ENCODE measurements around the gene MCM3.

MCM3 gene

DNA sequence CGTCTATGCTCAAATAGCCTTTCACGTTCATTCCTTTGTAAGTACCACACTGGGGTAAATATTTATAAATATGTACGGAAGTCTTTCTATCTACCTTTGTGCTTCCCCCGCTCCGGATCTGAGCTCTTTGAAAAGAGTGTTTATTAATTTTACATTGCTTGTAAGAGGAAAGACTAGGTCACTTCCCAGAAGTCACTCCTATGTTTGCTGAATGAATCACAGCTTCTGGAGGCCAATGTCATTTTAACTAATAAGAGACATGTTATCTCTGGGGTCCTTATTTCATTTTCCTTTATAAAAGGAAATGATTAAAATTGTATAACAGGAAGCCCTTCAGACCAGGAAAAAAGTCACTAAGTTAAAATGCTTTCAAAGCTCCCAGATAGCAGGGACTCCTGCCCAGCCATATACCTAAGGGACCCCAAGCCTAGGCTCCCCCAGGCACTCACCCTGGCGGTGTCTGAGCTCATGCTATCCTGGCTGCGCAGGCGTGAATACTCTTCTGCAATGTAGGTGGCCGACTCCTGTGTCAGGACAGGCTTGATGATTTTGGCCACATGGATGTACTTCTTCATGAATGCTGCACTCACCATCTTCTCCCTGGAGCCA is 12.6 kb downstream of the MCM3 start:
- no peak overlapping the region for H3K4me2 ChIP-seq
- no peak overlapping the region for H3K27ac ChIP-seq
- no peak overlapping the region for H3K9ac ChIP-seq
- H3K4me1 ChIP-seq (ENCODE audit: low read depth, poor library complexity, severe bottlenecking) = no peaks in the 10 kb centered on the region
- no peak overlapping the region for H3K4me3 ChIP-seq (IDR thresholded peaks at IDR 0.05; ENCODE audit: insufficient read depth, low read depth, low read length)
- no peak overlapping the region for H2AFZ ChIP-seq (ENCODE audit: low read depth)
- TF ChIP-seq, protein P1, sequence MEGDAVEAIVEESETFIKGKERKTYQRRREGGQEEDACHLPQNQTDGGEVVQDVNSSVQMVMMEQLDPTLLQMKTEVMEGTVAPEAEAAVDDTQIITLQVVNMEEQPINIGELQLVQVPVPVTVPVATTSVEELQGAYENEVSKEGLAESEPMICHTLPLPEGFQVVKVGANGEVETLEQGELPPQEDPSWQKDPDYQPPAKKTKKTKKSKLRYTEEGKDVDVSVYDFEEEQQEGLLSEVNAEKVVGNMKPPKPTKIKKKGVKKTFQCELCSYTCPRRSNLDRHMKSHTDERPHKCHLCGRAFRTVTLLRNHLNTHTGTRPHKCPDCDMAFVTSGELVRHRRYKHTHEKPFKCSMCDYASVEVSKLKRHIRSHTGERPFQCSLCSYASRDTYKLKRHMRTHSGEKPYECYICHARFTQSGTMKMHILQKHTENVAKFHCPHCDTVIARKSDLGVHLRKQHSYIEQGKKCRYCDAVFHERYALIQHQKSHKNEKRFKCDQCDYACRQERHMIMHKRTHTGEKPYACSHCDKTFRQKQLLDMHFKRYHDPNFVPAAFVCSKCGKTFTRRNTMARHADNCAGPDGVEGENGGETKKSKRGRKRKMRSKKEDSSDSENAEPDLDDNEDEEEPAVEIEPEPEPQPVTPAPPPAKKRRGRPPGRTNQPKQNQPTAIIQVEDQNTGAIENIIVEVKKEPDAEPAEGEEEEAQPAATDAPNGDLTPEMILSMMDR (conservative IDR thresholded peaks at IDR 0.05; ENCODE audit: low read depth, low read length) = no peak
- peaks cover 33% of the 10 kb centered on the region; the same call in 1 of the 2 replicates for H3K36me3 ChIP-seq (ENCODE audit: insufficient read depth)
- H3K79me2 ChIP-seq (ENCODE audit: insufficient read depth, low read depth) = peaks cover 7% of the 10 kb centered on the region; the same call in 1 of the 2 replicates
- no peaks in the 10 kb centered on the region for H3K27me3 ChIP-seq (ENCODE audit: insufficient read depth, low read depth)
- H4K20me1 ChIP-seq (ENCODE audit: insufficient read depth) = peaks cover 4% of the 10 kb centered on the region; the same call in 1 of the 2 replicates

DNA sequence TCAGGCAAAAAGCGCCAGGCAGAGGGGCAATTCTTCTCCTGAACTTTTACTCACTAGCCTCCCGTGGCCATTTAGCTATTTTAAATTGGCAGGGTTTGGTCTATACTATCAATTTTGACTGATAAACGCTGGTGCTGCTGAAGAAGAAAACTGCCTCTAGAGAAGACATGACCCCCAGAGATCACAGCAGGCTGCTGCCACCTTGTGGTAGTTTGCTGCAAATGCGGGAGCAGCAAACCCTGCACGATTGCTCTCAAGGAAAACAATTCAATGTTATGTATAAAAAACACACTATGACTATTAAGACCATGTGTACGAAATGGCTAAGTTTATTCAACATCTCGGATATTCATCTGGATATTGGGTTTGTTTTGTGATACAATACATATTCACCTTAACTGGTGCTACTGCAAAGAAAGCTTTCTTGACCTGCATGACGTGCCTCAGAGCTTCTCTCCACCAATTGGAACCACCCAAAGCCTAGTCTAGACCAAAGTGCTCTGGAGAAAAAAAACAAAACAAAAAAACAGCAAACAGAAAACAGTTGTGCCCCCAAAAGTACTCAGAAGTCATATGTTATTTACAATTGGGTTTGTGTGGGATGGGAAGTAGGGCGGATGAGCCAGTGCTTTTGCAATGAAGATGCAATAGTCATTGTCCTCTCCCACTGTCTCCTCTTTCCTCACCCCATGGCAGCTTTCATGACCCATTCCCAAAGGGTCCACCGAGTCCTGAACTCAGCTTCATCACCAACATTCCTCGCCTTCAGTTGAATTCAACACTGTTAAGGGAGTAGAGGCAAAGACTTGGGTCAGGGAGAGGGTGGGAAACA is 20.6 kb downstream of the MCM3 start:
- no peak overlapping the region for H3K9ac ChIP-seq
- no peak overlapping the region for H3K4me3 ChIP-seq (IDR thresholded peaks at IDR 0.05; ENCODE audit: insufficient read depth, low read depth, low read length)
- TF ChIP-seq, protein P1 (conservative IDR thresholded peaks at IDR 0.05; ENCODE audit: low read depth, low read length) = peak; percentile 93
- H3K27me3 ChIP-seq (ENCODE audit: insufficient read depth, low read depth) = no peaks in the 10 kb centered on the region
- H3K27ac ChIP-seq = no peak overlapping the region
- no peaks in the 10 kb centered on the region for H3K79me2 ChIP-seq (ENCODE audit: insufficient read depth, low read depth)
- H4K20me1 ChIP-seq (ENCODE audit: insufficient read depth) = no peaks in the 10 kb centered on the region
- H2AFZ ChIP-seq (ENCODE audit: low read depth) = no peak overlapping the region
- no peaks in the 10 kb centered on the region for H3K4me1 ChIP-seq (ENCODE audit: low read depth, poor library complexity, severe bottlenecking)
- no peaks in the 10 kb centered on the region; the same call in 1 of the 2 replicates for H3K36me3 ChIP-seq (ENCODE audit: insufficient read depth)
- no peak overlapping the region for H3K4me2 ChIP-seq

DNA sequence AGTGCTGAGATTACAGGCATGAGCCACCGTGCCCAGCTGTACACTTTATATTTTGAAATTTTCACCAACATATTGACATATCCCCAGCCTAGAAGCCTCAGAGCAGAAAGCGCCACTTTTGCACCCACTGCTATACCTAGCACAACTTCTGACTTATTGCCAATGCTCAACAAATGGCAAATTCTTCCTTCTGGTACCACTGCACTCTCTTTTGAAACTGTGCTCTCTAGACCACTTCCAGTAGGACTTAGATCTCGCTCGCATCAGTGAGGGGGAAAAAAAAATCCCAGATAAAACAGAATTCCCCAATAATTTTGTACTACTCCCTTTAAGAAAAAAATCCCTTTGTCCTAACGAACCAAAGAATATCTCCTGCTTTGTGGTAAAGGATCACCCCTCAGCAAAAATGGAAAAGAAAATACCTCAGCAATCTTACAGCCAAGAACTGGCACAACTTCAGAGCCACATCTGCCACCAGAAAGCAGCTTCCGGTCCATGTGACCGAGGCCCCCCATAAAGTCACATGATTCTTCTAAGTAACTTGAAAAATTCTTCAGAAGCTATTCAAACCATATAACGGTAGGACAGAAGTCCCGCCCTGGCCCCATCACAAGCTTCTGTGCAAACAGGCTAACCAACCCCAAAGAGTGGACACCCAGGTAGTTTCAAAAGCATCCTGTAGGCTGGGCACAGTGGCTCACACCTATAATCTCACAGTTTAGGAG is 21.8 kb downstream of the MCM3 start:
- Histone ChIP-seq H3K4me1 (ENCODE audit: low read depth, poor library complexity, severe bottlenecking) (no peaks in the 10 kb centered on the region), H3K36me3 (ENCODE audit: insufficient read depth) (no peaks in the 10 kb centered on the region; the same call in 1 of the 2 replicates), H3K4me2 (no peak overlapping the region), H4K20me1 (ENCODE audit: insufficient read depth) (no peaks in the 10 kb centered on the region), H3K27me3 (ENCODE audit: insufficient read depth, low read depth) (no peaks in the 10 kb centered on the region), H3K27ac (no peak overlapping the region), H2AFZ (ENCODE audit: low read depth) (no peak overlapping the region), H3K9ac (no peak overlapping the region), H3K4me3 (IDR thresholded peaks at IDR 0.05; ENCODE audit: insufficient read depth, low read depth, low read length) (no peak overlapping the region), H3K79me2 (ENCODE audit: insufficient read depth, low read depth) (no peaks in the 10 kb centered on the region)
- TF ChIP-seq, protein P1 (conservative IDR thresholded peaks at IDR 0.05; ENCODE audit: low read depth, low read length) = no peak

DNA sequence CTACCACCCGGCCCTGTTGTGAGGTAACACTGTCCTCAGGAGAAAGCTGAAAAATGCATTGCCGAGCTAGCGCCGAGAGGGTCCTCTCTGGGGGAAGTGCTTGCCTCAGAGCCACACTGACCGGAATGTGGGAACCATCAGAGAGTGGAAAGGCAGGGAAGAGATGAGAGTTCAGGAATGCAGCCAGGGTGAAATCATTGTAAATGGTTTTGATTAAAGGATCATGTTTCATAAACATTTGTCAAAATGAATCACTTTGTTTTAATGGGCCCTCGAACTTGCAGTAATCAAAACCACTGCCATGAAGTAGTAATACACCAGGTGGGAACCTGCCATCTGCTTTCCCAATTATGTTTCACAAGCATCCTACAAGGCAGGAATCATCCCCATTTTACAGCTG is 23.3 kb downstream of the MCM3 start:
- no peaks in the 10 kb centered on the region for H3K79me2 ChIP-seq (ENCODE audit: insufficient read depth, low read depth)
- H3K4me3 ChIP-seq (IDR thresholded peaks at IDR 0.05; ENCODE audit: insufficient read depth, low read depth, low read length) = no peak overlapping the region
- H3K9ac ChIP-seq = no peak overlapping the region
- no peak overlapping the region for H3K4me2 ChIP-seq
- TF ChIP-seq, protein P1 (conservative IDR thresholded peaks at IDR 0.05; ENCODE audit: low read depth, low read length) = no peak
- H3K36me3 ChIP-seq (ENCODE audit: insufficient read depth) = no peaks in the 10 kb centered on the region; the same call in 1 of the 2 replicates
- H2AFZ ChIP-seq (ENCODE audit: low read depth) = no peak overlapping the region
- no peak overlapping the region for H3K27ac ChIP-seq
- no peaks in the 10 kb centered on the region for H4K20me1 ChIP-seq (ENCODE audit: insufficient read depth)
- peaks cover 5% of the 10 kb centered on the region for H3K4me1 ChIP-seq (ENCODE audit: low read depth, poor library complexity, severe bottlenecking)
- H3K27me3 ChIP-seq (ENCODE audit: insufficient read depth, low read depth) = no peaks in the 10 kb centered on the region

Data from KMS-11 (cell line).